Astrocyte (in vitro differentiated cells and primary cell): ENCODE data around the gene TSSK6.

Source experiments
- CTCF ChIP-seq: IDR thresholded peaks from 2 replicates; pipeline ENCODE4 v1.5.1; 2011; ENCODE audit warnings: low read depth, mild to moderate bottlenecking, inconsistent platforms, low read length, moderate library complexity; ENCODE audit not compliant: insufficient read depth
- EZH2 ChIP-seq: IDR thresholded peaks from 2 replicates; pipeline ENCODE4 v1.6.1; 2012; ENCODE audit warnings: mild to moderate bottlenecking, low read length, inconsistent platforms; ENCODE audit not compliant: insufficient read depth

- no peak for TF ChIP-seq CTCF
- no peak for TF ChIP-seq EZH2
Measured at GRCh38 chr19:19513682-19514081, 1.7 kb downstream of the TSSK6 start.
